Measurements from ENCODE around the gene EEPD1.
"Not testable (repeated sequence)": the region's sequence is repeated elsewhere in the genome, so short reads cannot be mapped to it uniquely, and the experiment has no call there.

EEPD1 gene

GRCh38 chr7:36249091-36249490, 96.0 kb downstream of the EEPD1 start:
- H3K36me3 Mint-ChIP-seq (ENCODE audit: low read depth): peaks cover 13% of the 10 kb centered on the region
- peaks cover 22% of the 10 kb centered on the region for H3K4me1 Mint-ChIP-seq
- H3K27me3 Mint-ChIP-seq (ENCODE audit: low read depth, poor library complexity): no peaks in the 10 kb centered on the region
- TF ChIP-seq CTCF (IDR thresholded peaks at IDR 0.05): no peak
- H3K27ac Mint-ChIP-seq: no peak overlapping the region
- peaks cover 8% of the 10 kb centered on the region for H3K9me3 Mint-ChIP-seq
- no peak overlapping the region for H3K4me3 Mint-ChIP-seq
- DNase-seq: no peak

- Mint-ChIP-seq H3K27me3 (ENCODE audit: low read depth, poor library complexity) (no peaks in the 10 kb centered on the region), H3K36me3 (ENCODE audit: low read depth) (peaks cover 54% of the 10 kb centered on the region), H3K27ac (no peak overlapping the region), H3K9me3 (peaks cover 48% of the 10 kb centered on the region), H3K4me3 (no peak overlapping the region), H3K4me1 (peaks cover 16% of the 10 kb centered on the region)
- TF ChIP-seq CTCF (IDR thresholded peaks at IDR 0.05): no peak
- DNase-seq: no peak
Measured at GRCh38 chr7:36253699-36254098, 100.6 kb downstream of the EEPD1 start.

- H3K9me3 Mint-ChIP-seq: peaks cover 43% of the 10 kb centered on the region
- not testable (repeated sequence) for H3K27me3 Mint-ChIP-seq (ENCODE audit: low read depth, poor library complexity)
- peaks cover 45% of the 10 kb centered on the region for H3K36me3 Mint-ChIP-seq (ENCODE audit: low read depth)
- DNase-seq: peak; percentile 86
- H3K4me1 Mint-ChIP-seq: peaks cover 42% of the 10 kb centered on the region
- H3K27ac Mint-ChIP-seq: peak overlapping the region; percentile 94
- peak overlapping the region; percentile 74 for H3K4me3 Mint-ChIP-seq
Measured at GRCh38 chr7:36258510-36259259, 105.6 kb downstream of the EEPD1 start.

- H3K36me3 Mint-ChIP-seq (ENCODE audit: low read depth): peaks cover 27% of the 10 kb centered on the region
- no peak overlapping the region for H3K4me3 Mint-ChIP-seq
- DNase-seq: no peak
- H3K27ac Mint-ChIP-seq: no peak overlapping the region
- H3K4me1 Mint-ChIP-seq: peaks cover 57% of the 10 kb centered on the region
- no peak for TF ChIP-seq CTCF (IDR thresholded peaks at IDR 0.05)
- peaks cover 4% of the 10 kb centered on the region for H3K27me3 Mint-ChIP-seq (ENCODE audit: low read depth, poor library complexity)
- peaks cover 27% of the 10 kb centered on the region for H3K9me3 Mint-ChIP-seq
Measured at GRCh38 chr7:36260481-36260880, 107.4 kb downstream of the EEPD1 start.

GRCh38 chr7:36261019-36261754, 108.1 kb downstream of the EEPD1 start:
- no peak for TF ChIP-seq CTCF (IDR thresholded peaks at IDR 0.05)
- peaks cover 4% of the 10 kb centered on the region for H3K27me3 Mint-ChIP-seq (ENCODE audit: low read depth, poor library complexity)
- no peak overlapping the region for H3K4me3 Mint-ChIP-seq
- H3K4me1 Mint-ChIP-seq: peaks cover 64% of the 10 kb centered on the region
- no peak overlapping the region for H3K27ac Mint-ChIP-seq
- peaks cover 20% of the 10 kb centered on the region for H3K36me3 Mint-ChIP-seq (ENCODE audit: low read depth)
- H3K9me3 Mint-ChIP-seq: peaks cover 20% of the 10 kb centered on the region
- DNase-seq: no peak

GRCh38 chr7:36262309-36263094, 109.4 kb downstream of the EEPD1 start:
- Mint-ChIP-seq H3K4me3 (no peak overlapping the region), H3K9me3 (peaks cover 6% of the 10 kb centered on the region), H3K36me3 (ENCODE audit: low read depth) (peaks cover 6% of the 10 kb centered on the region), H3K4me1 (peaks cover 67% of the 10 kb centered on the region), H3K27me3 (ENCODE audit: low read depth, poor library complexity) (peaks cover 4% of the 10 kb centered on the region), H3K27ac (peak overlapping the region; percentile 57)
- TF ChIP-seq CTCF (IDR thresholded peaks at IDR 0.05): no peak
- no peak for DNase-seq
